HG03571 (cell line): ENCODE data around the gene TRMT10A.

ENCODE experiments used
- ATAC-seq: cut with Tn5 transposase; IDR thresholded peaks from one replicate; pipeline ENCODE4 v1.9.1; 2021; ENCODE audit not compliant: unreplicated experiment

TRMT10A gene

GRCh38 chr4:99563310-99564186, at the start of gene TRMT10A:
TRMT10A (minus strand) TSS chr4:99564039; CDS start chr4:99559338, 4,701 bp downstream.
- peak; percentile 96 for ATAC-seq

- ATAC-seq: no peak
Observed at GRCh38 chr4:99612704-99613103, 48.9 kb upstream of the TRMT10A start.

GRCh38 chr4:99612281-99612680, 48.4 kb upstream of the TRMT10A start:
- no peak for ATAC-seq

- ATAC-seq: no peak
Observed at GRCh38 chr4:99610605-99611175, 46.9 kb upstream of the TRMT10A start.

- ATAC-seq: no peak
Observed at GRCh38 chr4:99608417-99608816, 44.6 kb upstream of the TRMT10A start.

GRCh38 chr4:99606716-99607115, 42.9 kb upstream of the TRMT10A start:
- ATAC-seq: no peak

- no peak for ATAC-seq
Observed at GRCh38 chr4:99594818-99595217, 31.0 kb upstream of the TRMT10A start.

GRCh38 chr4:99593781-99594641, 30.2 kb upstream of the TRMT10A start:
- no peak for ATAC-seq

GRCh38 chr4:99591757-99592156, 27.9 kb upstream of the TRMT10A start:
- ATAC-seq: no peak

- ATAC-seq: no peak
Observed at GRCh38 chr4:99587803-99588202, 24.0 kb upstream of the TRMT10A start.

- no peak for ATAC-seq
Observed at GRCh38 chr4:99587309-99587708, 23.5 kb upstream of the TRMT10A start.

- ATAC-seq: no peak
Observed at GRCh38 chr4:99586797-99587196, 23.0 kb upstream of the TRMT10A start.

GRCh38 chr4:99586322-99586721, 22.5 kb upstream of the TRMT10A start:
- ATAC-seq: no peak

GRCh38 chr4:99585516-99585915, 21.7 kb upstream of the TRMT10A start:
- no peak for ATAC-seq

GRCh38 chr4:99578714-99579113, 14.9 kb upstream of the TRMT10A start:
- no peak for ATAC-seq

- peak; percentile 72 for ATAC-seq
Observed at GRCh38 chr4:99574530-99575324, 10.9 kb upstream of the TRMT10A start, which contains the start of gene MTTP. MTTP (plus strand) TSS chr4:99574824; CDS start chr4:99574910, 86 bp downstream.

GRCh38 chr4:99573735-99574368, 10.0 kb upstream of the TRMT10A start:
- ATAC-seq: no peak

- ATAC-seq: no peak
Observed at GRCh38 chr4:99572527-99573240, 8.8 kb upstream of the TRMT10A start.

- ATAC-seq: no peak
Observed at GRCh38 chr4:99571883-99572282, 8.0 kb upstream of the TRMT10A start.
